Gastroesophageal sphincter (tissue), 4 donors: ENCODE data around the gene LGR4. TPM values are rescaled to one million over a fixed set of nuclear protein-coding genes. Genes with fewer than 3 reads are reported as not detected.

Experiments
- ATAC-seq: fragments of 150-250 bp; one replicate; pipeline ENCODE4 v1.9.1; 2016; ENCODE audit warnings: mild to moderate bottlenecking, moderate library complexity
- H3K27ac ChIP-seq, 4 donors: fragments of 200-600 bp; sonication (generic) in 3 of 4; 1 replicate in 3 of 4; 2 replicates in 1 of 4; pipeline ENCODE4 v1.5.1; 2016 to 2019
- H3K27me3 ChIP-seq: fragments of 200-600 bp; sonication (generic); one replicate; pipeline ENCODE4 v1.5.1; 2019
- H3K36me3 ChIP-seq, 2 donors: fragments of 200-600 bp; sonication (generic); one replicate each; pipeline ENCODE4 v1.5.1; 2019; ENCODE audit warnings: control low read depth in 1 of 2
- H3K4me1 ChIP-seq, 3 donors: fragments of 200-600 bp; sonication (generic); 1 replicate in 2 of 3; 2 replicates in 1 of 3; pipeline ENCODE4 v1.5.1; 2016 to 2019; ENCODE audit warnings: control low read depth in 2 of 3
- H3K4me3 ChIP-seq, 2 donors: fragments of 200-600 bp; sonication (generic); one replicate each; pipeline ENCODE4 v1.5.1; 2019; ENCODE audit warnings: mild to moderate bottlenecking in 1 of 2, moderate library complexity in 1 of 2
- H3K9me3 ChIP-seq, 3 donors: fragments of 200-600 bp; sonication (generic); one replicate each; pipeline ENCODE4 v1.5.1; 2017 to 2019; ENCODE audit warnings: control low read depth in 2 of 3
- CTCF ChIP-seq, 4 experiments: fragments of 200-600 bp in 2 of 4; fragments of 450-650 bp in 2 of 4; sonication (generic) in 1 of 4; IDR thresholded peaks; one replicate each; pipeline ENCODE4 v1.5.1; 2017 to 2019; ENCODE audit warnings: antibody characterized with exemption in 4 of 4, mild to moderate bottlenecking in 2 of 4, moderate library complexity in 2 of 4
- EP300 ChIP-seq: sonication (generic); formaldehyde crosslinking; IDR thresholded peaks from one replicate; pipeline ENCODE4 v1.6.1; 2017; ENCODE audit warnings: antibody characterized with exemption, mild to moderate bottlenecking
- POLR2A ChIP-seq, 2 donors: fragments of 450-650 bp; IDR thresholded peaks; one replicate each; pipeline ENCODE4 v1.6.1; 2017; ENCODE audit warnings: antibody characterized with exemption in 2 of 2, mild to moderate bottlenecking in 2 of 2, moderate library complexity in 1 of 2
- POLR2AphosphoS5 ChIP-seq: sonication (generic); formaldehyde crosslinking; IDR thresholded peaks from one replicate; pipeline ENCODE4 v1.6.1; 2017; ENCODE audit warnings: antibody characterized with exemption
- WGBS, 2 donors: methylation state at CpG; one replicate each; pipeline ENCODE4 v1.1.5; 2018; ENCODE audit warnings: low coverage in 1 of 2; 5-methylcytosine and 5-hydroxymethylcytosine counted together
- total RNA-seq, 4 donors: library from RNA; depleted of rRNA; stranded (reverse); fragments of >200 nt; gene quantifications; one replicate each; pipeline ENCODE4 v1.1.0, GENCODE V29; 2016

The LGR4 gene
- total RNA-seq, 4 donors from 2014 or later, result 21.0 to 35.9 (median 31.8) TPM

GRCh38 chr11:27356624-27357222 lies 115.9 kb downstream of the LGR4 start:
- 82 to 94% methylated on average over 2 to 5 of the region's 5 CpGs for WGBS, 2 donors
- TF ChIP-seq EP300 (no peak), CTCF (IDR thresholded peaks at IDR 0.05) (no peak), POLR2AphosphoS5 (no peak), POLR2A (IDR thresholded peaks at IDR 0.05) (no peak)
- Histone ChIP-seq H3K27me3 (no peaks in the 10 kb centered on the region), H3K4me3 (no peak overlapping the region), H3K9me3 (no peaks in the 10 kb centered on the region), H3K4me1 (no peaks in the 10 kb centered on the region), H3K36me3 (no peaks in the 10 kb centered on the region), H3K27ac (no peak overlapping the region)
- no peak for ATAC-seq

GRCh38 chr11:27355575-27356104 lies 117.0 kb downstream of the LGR4 start:
- Histone ChIP-seq H3K9me3 (no peaks in the 10 kb centered on the region), H3K27me3 (no peaks in the 10 kb centered on the region), H3K36me3 (no peaks in the 10 kb centered on the region), H3K27ac (no peak overlapping the region), H3K4me1 (peaks cover 0 to 4% (median 0%) of the 10 kb centered on the region in 3 donors), H3K4me3 (no peak overlapping the region)
- ATAC-seq, result no peak
- TF ChIP-seq POLR2A (IDR thresholded peaks at IDR 0.05), result no peak
- TF ChIP-seq POLR2AphosphoS5, result no peak
- no peak for TF ChIP-seq EP300
- TF ChIP-seq CTCF (IDR thresholded peaks at IDR 0.05), result no peak
- WGBS, 2 donors, result 83 to 98% methylated on average over 3 of the region's 3 CpGs

GRCh38 chr11:27354359-27354965 lies 118.1 kb downstream of the LGR4 start:
- no peaks in the 10 kb centered on the region for H3K9me3 ChIP-seq
- peaks cover 0 to 8% (median 0%) of the 10 kb centered on the region in 3 donors for H3K4me1 ChIP-seq
- H3K36me3 ChIP-seq, result no peaks in the 10 kb centered on the region
- TF ChIP-seq EP300 (no peak), POLR2AphosphoS5 (no peak), CTCF (IDR thresholded peaks at IDR 0.05) (no peak), POLR2A (IDR thresholded peaks at IDR 0.05) (no peak)
- WGBS, 2 donors, result 100% methylated on average over 2 of the region's 5 CpGs; no CpG with 5 or more reads in 1 of the 2 donors
- H3K27me3 ChIP-seq, result no peaks in the 10 kb centered on the region
- H3K4me3 ChIP-seq, result no peak overlapping the region
- H3K27ac ChIP-seq, result no peak overlapping the region
- ATAC-seq, result no peak

GRCh38 chr11:27353593-27354358 lies 118.8 kb downstream of the LGR4 start:
- Histone ChIP-seq H3K27ac (no peak overlapping the region), H3K4me3 (no peak overlapping the region), H3K27me3 (no peaks in the 10 kb centered on the region), H3K9me3 (no peaks in the 10 kb centered on the region), H3K4me1 (peaks cover 0 to 8% (median 0%) of the 10 kb centered on the region in 3 donors), H3K36me3 (no peaks in the 10 kb centered on the region)
- TF ChIP-seq POLR2A (IDR thresholded peaks at IDR 0.05) (no peak), EP300 (no peak), POLR2AphosphoS5 (no peak), CTCF (IDR thresholded peaks at IDR 0.05) (no peak)
- no peak for ATAC-seq
- 88 to 92% methylated on average over 2 of the region's 2 CpGs for WGBS, 2 donors
